Measurements from ENCODE around the gene GPC5. TPM values are rescaled to one million over a fixed set of nuclear protein-coding genes. Genes with fewer than 3 reads are reported as not detected.

The GPC5 gene
- total and polyA plus RNA-seq, 2 of the 13 experiments (the other 11 are each of a cell fraction or from before 2014, with no cell fraction given), result 0.02 to 0.07 TPM

DNA sequence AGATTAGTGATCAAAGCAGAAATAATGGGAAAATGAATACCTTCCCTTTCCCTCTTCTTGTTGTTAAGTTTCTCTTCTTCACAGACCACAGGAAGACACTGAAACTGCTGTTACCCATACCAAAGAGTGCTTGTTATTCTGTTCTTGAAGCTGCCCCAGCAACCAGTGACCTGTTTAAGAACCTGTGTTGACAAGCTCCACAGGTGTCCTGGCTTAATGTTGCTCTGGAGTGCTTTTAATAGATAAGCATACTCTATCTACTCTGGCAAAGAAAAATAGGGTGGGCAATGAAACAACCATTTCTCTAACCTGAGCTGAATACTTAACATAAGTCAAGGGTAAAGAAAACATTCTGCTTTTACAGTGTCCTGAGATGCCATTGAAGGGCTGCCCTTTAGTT is 1321.4 kb downstream of the GPC5 start:
- no peak overlapping the region for H2AFZ ChIP-seq (ENCODE audit: low read length)
- no peaks in the 10 kb centered on the region for H3K4me1 ChIP-seq (ENCODE audit: insufficient read depth, low read length)
- no peaks in the 10 kb centered on the region for H4K20me1 ChIP-seq (ENCODE audit: insufficient read depth, low read length)
- H3K36me3 ChIP-seq (replicated peaks in 1 of 2; ENCODE audit: control insufficient read depth in 1 of 2, insufficient read depth in 2 of 2, low read length in 2 of 2), result no peaks in the 10 kb centered on the region
- in situ Hi-C loops (cut with HindIII; ENCODE audit: extremely low pct_ligation_motif_present, low pct_unique_long_range_greater_than_20kb) (no loop called here), intact Hi-C loops (cut with micrococcal nuclease; ENCODE audit: unreplicated experiment) (loop anchor here (5.0 kb wide), 2 partner anchors 512 to 1897 kb away; no protein-coding TSS in a partner anchor)
- TF ChIP-seq, protein P1, sequence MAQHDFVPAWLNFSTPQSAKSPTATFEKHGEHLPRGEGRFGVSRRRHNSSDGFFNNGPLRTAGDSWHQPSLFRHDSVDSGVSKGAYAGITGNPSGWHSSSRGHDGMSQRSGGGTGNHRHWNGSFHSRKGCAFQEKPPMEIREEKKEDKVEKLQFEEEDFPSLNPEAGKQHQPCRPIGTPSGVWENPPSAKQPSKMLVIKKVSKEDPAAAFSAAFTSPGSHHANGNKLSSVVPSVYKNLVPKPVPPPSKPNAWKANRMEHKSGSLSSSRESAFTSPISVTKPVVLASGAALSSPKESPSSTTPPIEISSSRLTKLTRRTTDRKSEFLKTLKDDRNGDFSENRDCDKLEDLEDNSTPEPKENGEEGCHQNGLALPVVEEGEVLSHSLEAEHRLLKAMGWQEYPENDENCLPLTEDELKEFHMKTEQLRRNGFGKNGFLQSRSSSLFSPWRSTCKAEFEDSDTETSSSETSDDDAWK (CRISPR knock-in tag; IDR thresholded peaks at IDR 0.05), result no peak
- TF ChIP-seq SOX13 (IDR thresholded peaks at IDR 0.05) (no peak), SOX13 (CRISPR knock-in tag; conservative IDR thresholded peaks at IDR 0.05 in 1 of 2, IDR thresholded peaks at IDR 0.05 in 1 of 2) (no peak), ZSCAN30 (CRISPR knock-in tag; IDR thresholded peaks at IDR 0.05) (no peak), KAT7 (CRISPR knock-in tag; IDR thresholded peaks at IDR 0.05; ENCODE audit: borderline replicate concordance) (no peak), NR2F6 (IDR thresholded peaks at IDR 0.05) (no peak), NR2F6 (CRISPR knock-in tag; IDR thresholded peaks at IDR 0.05) (no peak), CHCHD3 (CRISPR knock-in tag; IDR thresholded peaks at IDR 0.05) (no peak), ZBTB21 (CRISPR knock-in tag; IDR thresholded peaks at IDR 0.05) (no peak), ZNF501 (CRISPR knock-in tag; IDR thresholded peaks at IDR 0.05) (no peak), MEF2D (CRISPR knock-in tag; IDR thresholded peaks at IDR 0.05) (no peak)
- TF ChIP-seq, protein P2, sequence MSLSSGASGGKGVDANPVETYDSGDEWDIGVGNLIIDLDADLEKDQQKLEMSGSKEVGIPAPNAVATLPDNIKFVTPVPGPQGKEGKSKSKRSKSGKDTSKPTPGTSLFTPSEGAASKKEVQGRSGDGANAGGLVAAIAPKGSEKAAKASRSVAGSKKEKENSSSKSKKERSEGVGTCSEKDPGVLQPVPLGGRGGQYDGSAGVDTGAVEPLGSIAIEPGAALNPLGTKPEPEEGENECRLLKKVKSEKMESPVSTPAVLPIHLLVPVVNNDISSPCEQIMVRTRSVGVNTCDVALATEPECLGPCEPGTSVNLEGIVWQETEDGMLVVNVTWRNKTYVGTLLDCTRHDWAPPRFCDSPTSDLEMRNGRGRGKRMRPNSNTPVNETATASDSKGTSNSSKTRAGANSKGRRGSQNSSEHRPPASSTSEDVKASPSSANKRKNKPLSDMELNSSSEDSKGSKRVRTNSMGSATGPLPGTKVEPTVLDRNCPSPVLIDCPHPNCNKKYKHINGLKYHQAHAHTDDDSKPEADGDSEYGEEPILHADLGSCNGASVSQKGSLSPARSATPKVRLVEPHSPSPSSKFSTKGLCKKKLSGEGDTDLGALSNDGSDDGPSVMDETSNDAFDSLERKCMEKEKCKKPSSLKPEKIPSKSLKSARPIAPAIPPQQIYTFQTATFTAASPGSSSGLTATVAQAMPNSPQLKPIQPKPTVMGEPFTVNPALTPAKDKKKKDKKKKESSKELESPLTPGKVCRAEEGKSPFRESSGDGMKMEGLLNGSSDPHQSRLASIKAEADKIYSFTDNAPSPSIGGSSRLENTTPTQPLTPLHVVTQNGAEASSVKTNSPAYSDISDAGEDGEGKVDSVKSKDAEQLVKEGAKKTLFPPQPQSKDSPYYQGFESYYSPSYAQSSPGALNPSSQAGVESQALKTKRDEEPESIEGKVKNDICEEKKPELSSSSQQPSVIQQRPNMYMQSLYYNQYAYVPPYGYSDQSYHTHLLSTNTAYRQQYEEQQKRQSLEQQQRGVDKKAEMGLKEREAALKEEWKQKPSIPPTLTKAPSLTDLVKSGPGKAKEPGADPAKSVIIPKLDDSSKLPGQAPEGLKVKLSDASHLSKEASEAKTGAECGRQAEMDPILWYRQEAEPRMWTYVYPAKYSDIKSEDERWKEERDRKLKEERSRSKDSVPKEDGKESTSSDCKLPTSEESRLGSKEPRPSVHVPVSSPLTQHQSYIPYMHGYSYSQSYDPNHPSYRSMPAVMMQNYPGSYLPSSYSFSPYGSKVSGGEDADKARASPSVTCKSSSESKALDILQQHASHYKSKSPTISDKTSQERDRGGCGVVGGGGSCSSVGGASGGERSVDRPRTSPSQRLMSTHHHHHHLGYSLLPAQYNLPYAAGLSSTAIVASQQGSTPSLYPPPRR (CRISPR knock-in tag; IDR thresholded peaks at IDR 0.05; ENCODE audit: borderline replicate concordance), result no peak
- TF ChIP-seq, protein P3, sequence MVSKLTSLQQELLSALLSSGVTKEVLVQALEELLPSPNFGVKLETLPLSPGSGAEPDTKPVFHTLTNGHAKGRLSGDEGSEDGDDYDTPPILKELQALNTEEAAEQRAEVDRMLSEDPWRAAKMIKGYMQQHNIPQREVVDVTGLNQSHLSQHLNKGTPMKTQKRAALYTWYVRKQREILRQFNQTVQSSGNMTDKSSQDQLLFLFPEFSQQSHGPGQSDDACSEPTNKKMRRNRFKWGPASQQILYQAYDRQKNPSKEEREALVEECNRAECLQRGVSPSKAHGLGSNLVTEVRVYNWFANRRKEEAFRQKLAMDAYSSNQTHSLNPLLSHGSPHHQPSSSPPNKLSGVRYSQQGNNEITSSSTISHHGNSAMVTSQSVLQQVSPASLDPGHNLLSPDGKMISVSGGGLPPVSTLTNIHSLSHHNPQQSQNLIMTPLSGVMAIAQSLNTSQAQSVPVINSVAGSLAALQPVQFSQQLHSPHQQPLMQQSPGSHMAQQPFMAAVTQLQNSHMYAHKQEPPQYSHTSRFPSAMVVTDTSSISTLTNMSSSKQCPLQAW (CRISPR knock-in tag; IDR thresholded peaks at IDR 0.05), result no peak
- no peak overlapping the region for H3K4me3 ChIP-seq (replicated peaks in 1 of 3; ENCODE audit: insufficient read depth in 1 of 3, low read depth in 2 of 3, low read length in 3 of 3)
- POLR2A ChIA-PET, result no interaction called here
- H3K79me2 ChIP-seq (ENCODE audit: insufficient read depth, low read length), result no peaks in the 10 kb centered on the region
- no peak overlapping the region for H3K9ac ChIP-seq (ENCODE audit: insufficient read depth, low read depth, low read length)
- DNase-seq (ENCODE audit: low spot score), result no peak
- no peaks in the 10 kb centered on the region; a peak in 1 of 5 replicates for H3K27me3 ChIP-seq (ENCODE audit: control insufficient read depth in 1 of 2, insufficient read depth in 2 of 2, low read length in 2 of 2)
- CTCF ChIA-PET (ENCODE audit: low intra/inter-chr PET ratio, low total read pairs), result no interaction called here
- no TSS peak for BruUV-seq (replicated peaks)
- no peak for ATAC-seq
- no peak overlapping the region for H3K27ac ChIP-seq (ENCODE audit: extremely low read length, insufficient read depth, low read length)
- H3K9me3 ChIP-seq (ENCODE audit: low read length), result no peaks in the 10 kb centered on the region
- FAIRE-seq, result no peak
- H3K4me2 ChIP-seq (ENCODE audit: low read depth, low read length), result no peak overlapping the region

Measured in HepG2 (cell line).